Left renal pelvis (tissue), 4 donors: ENCODE measurements around the gene ADAD2. TPM values are rescaled to one million over a fixed set of nuclear protein-coding genes. Genes with fewer than 3 reads are reported as not detected.
A peak's percentile ranks its signal among the peaks of the same experiment; 100 is the strongest.

Source experiments
- DNase-seq, 4 donors: peaks; one replicate each; pipeline ENCODE4 v3.0.0-alpha.2; 2013; ENCODE audit warnings: low read depth in 4 of 4, low spot score in 3 of 4
- polyA plus RNA-seq, 4 donors: library from polyadenylated mRNA; unstranded; fragments of 120-200 nt; gene quantifications; one replicate each; pipeline ENCODE4 v1.2.1, GENCODE V29; 2013; ENCODE audit not compliant: insufficient read length in 4 of 4

The ADAD2 gene
- polyA plus RNA-seq: under 1 TPM in 2 of 4 donors, not detected in 2; 0.16 to 0.25 TPM

DNA sequence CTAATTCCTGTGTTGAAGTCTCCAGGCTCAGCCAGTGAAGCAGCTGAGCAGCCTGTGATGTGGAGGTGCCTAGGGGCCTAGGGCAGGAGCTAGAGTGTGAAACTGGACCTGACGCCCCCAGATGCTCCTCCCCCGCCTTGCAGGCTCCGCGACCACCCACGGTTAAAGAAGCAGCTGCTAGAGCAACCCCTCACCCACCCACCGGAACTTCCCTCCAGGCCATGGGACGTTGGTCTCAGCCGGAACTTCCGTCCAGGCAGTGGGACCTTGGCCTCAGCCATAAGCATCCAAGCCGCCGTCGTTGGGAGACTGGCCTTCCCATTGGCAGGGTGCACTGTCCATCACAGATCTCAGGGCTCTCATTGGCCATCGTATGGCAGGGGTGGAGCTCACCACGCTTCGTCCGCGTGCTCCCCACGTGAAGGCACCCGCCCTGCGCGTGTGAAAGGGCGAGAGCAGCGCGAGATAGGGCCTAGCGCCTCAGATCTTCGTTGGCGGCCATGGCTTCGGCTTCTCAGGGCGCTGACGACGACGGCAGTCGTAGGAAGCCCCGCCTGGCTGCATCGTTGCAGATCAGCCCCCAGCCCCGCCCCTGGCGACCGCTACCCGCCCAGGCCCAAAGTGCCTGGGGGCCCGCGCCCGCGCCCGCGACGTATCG, at the start of gene ADAD2:
Gene ADAD2 (plus strand): TSS at position 427 of the 658 bp plus-strand sequence. CDS start 74 bp downstream, at position 501.
- no peak for DNase-seq

DNA sequence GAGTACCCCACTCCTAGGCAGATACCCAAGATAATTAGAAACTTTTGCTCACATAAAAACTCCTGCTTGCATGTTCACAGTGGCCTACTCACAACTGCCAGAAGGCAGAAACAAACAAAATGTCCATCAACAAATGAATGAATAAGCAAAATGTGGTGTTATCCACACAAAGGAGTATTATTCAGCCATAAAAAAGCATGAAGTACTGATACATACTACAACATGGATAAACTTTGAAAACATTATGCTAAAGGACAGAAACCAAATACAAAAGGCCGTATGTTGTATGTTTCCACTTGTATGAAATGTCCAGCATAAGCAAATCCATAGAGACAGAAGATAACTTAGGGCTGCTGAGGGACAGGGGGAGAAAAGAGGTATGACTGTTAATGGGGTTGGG, 47.9 kb upstream of the ADAD2 start:
- DNase-seq: no peak

DNA sequence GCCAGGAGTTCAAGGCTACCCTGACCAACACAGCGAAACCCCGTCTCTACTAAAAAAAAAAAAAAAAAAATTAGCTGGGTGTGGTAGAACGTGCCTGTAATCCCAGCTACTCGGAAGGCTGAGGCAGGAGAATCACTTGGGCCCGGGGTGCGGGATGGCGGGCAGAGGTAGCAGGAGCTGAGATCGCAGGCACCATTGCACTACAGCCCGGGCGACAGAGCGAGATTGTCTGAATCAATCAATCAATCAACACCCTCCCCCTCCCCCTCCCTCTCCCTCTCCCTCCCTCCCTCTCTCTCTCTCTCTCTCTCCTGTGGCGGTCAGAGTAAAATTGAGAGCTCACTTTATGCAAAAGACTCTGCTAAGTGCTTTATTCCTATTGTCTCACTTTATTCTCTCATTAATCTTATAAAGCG, 47.2 kb upstream of the ADAD2 start:
- no peak for DNase-seq

DNA sequence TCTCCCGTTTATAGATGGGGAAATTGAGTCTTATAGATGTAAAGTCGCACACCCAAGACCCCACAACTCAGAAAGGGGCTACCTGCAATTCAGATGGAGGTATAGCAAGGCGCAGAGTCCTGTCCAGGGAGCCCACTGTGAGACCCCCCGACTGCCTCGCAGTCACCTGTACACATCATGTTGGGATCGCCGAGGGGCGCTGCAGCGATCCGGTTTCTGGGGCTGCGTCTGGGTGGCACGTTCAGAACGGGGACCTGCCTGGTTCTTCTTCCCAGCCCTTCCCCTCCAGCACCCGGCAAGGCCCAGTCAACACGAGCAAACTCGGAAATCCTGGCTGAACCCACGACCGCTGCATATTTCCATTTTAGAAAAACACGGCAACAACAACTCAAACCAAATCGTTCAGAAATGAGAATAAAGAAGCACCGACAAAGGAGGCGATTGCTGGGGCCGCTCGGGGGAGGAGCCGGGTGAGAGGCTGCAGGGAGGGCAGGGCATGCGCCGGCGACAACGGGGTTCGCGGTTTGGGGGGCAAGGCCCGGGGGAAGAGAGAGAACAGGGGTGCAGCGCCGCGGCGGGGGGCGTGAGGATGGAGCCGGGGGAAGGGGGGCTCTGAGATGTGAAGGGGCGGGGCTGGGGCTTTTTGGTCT, 46.6 kb upstream of the ADAD2 start:
- no peak for DNase-seq

DNA sequence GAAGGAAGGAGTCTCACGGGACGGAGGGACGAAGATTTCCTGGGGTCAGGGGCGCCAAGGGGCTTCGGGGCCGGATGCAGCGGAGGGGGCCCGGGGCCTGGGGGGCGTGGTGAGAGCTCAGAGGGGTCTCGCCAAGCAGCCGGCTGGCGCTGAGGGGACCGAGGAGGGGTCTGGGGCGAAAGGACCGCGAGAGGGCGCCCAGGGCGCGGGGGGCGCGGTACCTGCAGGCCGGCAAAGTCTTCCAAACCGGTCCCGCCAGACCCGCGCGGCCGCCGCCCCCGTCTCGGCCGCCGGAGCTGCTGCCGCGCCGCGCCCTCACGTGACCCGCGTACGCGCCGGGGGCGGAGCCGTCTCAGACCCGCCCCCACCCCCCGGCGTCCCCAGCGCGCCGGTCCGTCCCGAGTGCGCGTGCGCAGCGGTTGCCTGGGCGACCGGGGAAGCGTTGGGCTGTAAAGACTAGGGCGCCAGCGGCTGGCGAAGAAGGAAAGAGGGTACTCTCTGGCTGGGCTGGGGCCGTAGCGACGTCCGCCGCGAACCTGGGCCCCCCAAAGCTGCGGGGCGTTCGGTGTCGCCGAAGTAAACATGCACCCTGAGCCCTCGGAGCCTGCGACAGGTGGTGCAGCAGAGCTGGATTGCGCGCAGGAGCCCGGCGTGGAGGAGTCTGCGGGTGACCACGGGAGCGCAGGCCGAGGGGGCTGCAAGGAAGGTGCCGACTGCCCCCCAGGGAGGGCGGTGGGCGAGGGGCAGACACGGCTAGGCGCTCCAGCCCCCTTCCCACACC, 45.9 kb upstream of the ADAD2 start, which contains the start of the genes DNAAF1 and HSDL1:
Gene DNAAF1 (plus strand): TSS at position 450 of the 781 bp plus-strand sequence. CDS start 133 bp downstream, at position 583.
Gene HSDL1 (minus strand): TSS at position 319 of the 781 bp plus-strand sequence. CDS start 13,856 bp downstream, outside the sequence.
- DNase-seq: peak; percentile 73 to 89 (median 82)

DNA sequence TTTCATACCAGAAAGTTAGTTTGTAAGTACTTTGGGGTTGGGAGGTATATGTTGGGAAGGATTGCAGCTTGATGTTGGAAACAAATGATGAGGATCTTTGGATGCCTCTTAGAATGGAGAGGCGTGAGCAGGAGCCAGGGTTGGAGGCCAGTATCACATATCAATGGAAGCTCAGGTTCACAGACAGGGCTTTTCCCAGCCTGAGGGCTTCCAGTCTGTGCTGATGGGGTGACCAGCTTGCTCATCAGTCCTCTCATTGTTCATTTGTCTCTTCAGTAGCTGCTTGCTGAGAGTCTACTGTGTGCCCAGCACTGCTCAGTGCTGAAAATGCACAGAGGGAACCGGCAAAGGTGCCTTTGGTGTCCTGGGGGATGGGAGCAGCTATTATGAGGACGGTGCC, 40.0 kb upstream of the ADAD2 start:
- DNase-seq: no peak

DNA sequence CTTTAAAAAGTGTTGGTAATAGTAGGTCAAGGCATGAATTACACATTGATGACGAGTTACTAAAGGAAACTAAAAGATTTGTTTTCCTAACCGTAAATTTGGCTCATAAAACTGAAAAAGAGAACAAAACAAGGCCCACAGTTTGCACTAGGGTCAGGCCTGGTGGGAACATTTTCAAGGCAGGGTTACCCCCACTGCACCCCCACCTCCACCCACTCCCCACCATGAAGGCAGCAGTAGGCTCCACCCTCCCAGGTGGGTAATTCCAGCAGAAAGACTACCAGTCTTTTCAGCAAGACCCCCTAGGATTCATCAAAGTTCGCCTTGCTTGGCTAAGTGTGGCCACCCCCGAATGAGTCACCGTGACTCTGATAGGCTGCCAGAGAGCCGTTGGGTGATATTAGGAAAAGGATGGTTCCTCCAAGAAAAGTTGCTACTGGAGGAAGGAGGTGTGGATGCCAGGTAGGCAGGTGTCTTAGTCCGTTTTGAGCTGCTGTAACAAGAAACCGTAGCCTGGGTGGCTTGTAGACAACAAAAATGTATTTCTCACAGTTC, 37.2 kb upstream of the ADAD2 start:
- DNase-seq: no peak

DNA sequence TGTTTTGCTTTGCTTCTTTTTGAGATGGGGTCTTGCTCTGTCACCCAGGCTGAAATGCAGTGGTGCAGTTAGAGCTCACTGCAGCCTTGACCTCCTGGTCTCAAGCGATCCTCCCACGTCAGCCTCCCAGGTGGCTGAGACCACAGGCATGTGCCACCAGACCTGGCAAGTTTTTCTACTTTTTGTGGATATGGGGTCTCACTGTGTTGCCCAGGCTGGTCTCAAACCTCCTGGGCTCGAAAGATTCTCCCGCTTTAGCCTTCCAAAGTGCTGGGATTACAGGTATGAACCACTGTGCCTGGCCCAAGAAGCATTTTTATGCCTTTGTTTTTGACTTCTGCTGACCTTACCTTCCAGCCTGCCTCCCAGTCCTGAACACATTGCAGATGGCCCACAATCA, 35.7 kb upstream of the ADAD2 start:
- no peak for DNase-seq

DNA sequence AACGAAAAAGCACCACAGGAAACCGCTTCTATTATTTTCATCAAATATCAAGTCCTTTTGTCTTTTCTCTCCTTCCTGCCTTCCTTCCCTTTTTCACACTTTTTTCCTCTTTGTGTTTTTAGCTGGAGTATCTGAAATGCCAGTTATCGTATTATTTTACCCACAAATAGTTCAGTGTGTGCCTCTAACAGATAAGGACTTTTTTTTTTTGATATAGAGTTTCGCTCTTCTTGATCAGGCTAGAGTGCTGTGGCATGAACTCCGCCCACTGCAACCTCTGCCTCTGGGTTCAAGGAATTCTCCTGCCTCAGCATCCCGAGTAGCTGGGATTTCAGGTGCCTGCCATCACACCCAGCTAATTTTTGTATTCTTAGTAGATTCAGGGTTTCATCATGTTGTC, 35.2 kb upstream of the ADAD2 start:
- no peak for DNase-seq

DNA sequence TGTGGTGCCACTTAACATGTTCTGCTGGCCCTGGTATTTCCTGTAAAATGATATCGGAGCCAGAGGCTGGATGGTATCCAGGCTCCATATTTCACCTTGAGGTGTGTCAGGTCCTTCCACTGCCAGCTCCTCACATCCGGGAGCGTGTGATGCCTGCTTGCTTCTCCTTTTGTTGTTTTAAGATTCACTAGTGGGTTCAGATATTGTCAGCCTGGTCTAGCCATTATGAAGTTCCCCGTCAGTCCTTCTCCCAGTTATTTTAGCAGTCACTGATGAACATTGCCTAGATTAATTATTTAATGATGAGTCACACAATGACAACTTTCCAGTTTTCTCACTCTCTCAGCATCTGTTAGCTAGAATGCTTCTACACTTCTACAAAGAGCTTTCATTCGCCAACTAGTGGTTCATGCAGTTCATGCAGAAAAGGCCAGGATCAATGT, 34.6 kb upstream of the ADAD2 start:
- DNase-seq: no peak

DNA sequence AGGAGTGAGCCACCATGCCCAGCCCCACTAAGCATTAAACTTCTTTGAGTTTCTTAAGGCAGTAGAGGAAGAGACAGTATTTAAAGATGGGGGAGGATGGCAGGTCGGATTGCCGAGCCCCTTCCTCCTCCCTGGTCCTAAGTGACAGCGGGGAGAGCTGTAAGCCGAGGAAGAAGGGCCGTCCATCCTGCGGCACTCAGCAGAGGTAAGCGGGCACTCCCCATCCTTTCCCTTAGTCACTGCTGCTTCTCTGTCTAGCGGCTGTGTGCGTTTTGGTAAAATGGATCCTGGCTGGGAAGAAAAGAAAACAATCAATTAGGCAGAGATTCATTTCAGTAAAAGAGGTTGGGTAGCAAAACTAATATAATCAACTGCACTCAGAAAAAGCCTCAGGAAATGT, 31.9 kb upstream of the ADAD2 start:
- DNase-seq: no peak

DNA sequence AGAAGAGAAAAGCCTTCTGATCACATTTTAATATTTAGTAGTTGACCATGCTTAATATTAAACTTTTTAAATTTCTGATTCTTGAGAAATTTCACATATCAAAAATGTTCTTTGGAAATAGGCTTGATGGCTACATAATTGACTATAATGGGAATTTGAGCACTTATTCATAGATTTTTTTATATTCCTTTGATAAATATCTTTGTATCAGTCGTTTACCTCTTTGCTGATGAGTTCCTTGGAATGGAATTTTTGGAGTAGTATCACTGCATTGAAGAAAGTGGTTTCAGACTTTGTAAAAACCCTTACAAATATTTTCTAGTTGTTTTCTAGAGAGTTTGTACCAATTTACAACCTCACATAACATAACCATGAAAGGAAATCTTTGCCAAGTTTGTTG, 31.2 kb upstream of the ADAD2 start:
- no peak for DNase-seq

DNA sequence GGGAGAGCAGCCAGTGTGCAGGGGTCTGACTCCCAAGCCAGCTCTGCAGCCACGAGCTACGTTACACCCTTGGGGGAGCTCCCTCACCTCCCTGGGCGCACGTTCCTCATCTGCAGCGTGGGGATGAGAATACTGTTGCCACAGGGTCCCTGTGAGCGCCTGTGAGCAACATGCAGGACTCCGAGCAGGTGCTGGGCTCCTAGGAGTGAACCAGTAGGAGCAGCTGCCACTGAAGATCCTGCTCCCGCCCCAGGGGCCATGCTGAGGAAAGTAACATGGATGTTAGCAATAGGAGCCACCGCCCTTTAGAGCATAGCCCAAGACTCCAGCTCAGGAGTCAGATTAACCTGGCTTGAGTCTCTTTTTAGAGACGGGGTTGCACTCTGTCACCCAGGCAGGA, 29.9 kb upstream of the ADAD2 start:
- DNase-seq: no peak

DNA sequence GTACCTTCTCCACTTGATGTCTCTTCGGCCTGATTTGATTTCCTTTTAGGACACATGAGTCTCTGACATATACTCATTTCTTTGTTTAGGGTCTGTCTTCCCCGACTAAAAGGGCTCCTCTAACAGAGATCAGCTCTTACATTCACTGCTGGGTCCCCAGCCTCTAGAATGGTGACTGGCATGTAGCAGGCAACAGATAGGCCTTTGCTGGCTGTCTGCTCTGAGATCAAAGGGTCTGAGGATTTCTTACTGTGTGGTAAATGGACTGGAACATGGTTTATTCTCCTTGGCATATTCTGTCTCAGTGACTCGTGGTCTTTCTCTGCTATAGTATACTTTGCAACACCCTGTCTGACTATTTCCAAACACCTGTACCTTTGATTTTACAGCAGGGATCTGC, 29.2 kb upstream of the ADAD2 start:
- DNase-seq: no peak

DNA sequence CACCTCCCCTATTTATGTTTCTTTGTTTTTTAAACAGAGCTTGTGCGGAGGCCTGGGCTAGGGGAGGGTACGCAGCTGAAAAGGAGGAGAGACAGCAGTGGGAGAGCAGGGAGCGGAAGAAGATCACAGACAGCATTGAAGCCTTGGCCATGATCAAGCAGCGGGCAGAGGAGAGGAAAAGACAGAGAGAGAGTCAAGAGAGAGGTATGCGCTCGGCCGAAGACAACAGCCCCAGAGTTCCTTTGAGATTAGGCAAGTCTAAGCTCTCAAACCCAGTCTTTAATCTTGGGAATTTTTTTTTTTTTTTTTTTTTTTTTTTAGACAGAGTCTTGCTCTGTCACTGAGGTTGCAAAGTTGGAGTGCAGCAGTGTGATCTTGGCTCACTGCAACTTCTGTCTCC, 25.2 kb upstream of the ADAD2 start:
- no peak for DNase-seq

DNA sequence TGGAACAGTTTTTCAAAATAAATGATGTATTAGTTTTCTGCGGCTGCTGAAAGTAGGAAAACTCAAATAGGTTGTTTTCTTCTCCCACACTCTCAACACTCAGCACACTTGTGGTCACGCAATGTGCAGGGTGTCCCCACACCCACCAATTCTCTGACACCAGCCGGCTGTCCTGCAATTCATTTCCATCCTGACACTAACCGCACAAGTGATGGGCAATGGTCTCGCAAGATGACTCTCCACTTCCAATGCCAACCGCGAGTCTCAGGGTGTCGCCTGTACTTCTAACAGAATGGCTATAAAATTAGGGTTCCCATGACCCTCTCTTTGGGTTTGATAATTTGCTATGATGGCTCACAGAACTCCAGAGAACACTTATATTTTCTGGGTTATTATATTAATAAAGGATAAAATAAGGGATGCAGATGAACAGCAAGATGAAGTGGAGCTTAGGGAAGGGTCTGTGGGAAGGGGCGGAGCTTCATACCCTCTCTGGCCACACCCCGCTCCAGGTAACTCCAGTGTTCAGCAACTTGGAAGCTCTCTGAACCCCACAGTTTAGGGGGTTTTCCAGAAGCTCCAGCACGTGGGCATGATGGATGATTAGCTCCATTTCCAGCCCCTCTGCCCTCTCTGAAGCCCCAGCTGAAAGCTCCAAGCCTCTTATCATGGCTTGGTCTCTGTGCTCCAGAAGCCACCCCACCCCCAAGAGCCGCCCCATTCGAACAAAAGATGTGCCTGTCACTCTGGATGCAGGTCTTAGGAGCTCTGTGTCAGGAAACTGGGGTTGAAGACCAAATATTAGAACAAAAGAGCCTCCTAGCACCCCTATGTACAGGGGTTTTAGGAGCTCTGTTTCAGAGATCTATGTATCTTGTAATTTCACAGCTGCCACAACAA, 23.9 kb upstream of the ADAD2 start:
- no peak for DNase-seq

DNA sequence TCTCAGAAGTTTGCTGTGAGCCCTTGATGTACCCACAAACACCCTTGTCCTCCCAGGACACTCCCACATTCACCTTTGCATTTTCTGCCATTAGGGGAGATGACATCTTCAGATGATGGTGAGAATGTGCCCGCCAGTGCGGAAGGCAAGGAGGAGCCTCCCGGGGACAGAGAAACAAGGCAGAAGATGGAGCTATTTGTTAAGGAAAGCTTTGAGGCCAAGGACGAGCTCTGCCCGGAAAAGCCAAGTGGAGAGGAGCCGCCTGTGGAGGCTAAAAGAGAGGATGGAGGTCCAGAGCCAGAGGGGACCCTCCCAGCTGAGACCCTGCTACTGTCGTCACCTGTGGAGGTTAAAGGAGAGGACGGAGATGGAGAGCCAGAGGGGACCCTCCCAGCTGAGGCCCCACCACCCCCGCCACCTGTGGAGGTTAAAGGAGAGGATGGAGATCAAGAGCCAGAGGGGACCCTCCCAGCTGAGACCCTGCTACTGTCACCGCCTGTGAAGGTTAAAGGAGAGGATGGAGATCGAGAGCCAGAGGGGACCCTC, 21.1 kb upstream of the ADAD2 start:
- no peak for DNase-seq

DNA sequence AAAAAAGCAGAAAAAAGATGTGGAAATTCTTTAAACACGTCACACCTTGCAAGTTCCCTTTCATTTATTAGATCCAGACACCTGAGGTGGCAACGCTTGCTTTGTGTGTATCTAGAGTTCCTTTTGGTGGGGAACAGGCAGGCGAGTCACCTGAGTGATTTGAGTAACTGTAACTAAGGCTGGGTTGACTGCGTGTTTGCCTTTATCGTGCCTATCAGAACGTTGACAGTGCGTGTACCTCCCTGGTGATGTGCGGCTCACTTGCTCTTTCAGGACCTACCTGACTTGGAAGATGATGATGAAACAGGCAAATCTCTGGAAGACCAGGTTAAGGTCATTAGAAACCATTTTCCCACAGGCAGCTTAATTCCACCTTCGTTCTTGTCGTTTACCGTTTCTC, 16.6 kb upstream of the ADAD2 start:
- DNase-seq: no peak

DNA sequence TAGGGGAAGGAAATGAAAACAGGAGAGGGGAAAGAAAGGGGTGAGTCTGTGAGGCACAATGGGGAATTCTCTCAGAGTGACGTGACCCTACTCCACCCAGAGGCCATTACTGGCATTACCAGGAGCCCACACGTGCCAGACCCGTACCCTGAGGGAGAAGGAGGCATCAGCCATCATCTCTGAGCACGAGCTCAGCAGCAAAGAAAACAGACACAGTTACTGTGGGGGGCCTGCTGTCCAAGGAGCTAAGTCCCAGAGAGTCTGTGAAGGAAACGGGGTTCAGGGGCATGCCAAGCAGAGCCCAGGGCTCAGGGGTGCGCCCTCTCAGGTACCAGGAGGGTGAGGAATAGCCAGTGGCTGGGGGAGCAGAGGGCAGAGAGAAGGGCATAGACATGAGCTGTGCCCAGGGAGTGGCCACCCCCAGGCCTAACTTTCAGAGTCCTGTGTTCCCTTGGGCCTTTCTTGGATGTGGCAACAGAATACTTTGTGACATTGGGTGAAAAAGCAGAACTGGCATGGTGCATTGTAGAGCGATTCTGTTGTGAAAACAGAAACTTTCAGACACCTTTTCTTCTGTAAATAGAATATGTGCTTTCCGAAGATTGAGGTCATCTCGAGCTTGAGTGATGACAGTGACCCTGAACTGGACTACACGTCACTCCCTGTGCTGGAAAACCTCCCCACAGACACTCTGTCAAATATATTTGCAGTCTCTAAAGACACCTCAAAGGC, 15.4 kb upstream of the ADAD2 start:
- no peak for DNase-seq
